Stimulated activated CD4-positive, alpha-beta T cell treated with anti-CD3 and anti-CD28 coated beads, Interleukin-12 subunit alpha, Interleukin-12 subunit beta, amount 100 ng/mL, for 48 hours (primary cell): ENCODE data around the gene FOXK2.

Experiments used
- DNase-seq, 3 donors: peaks; one replicate each; pipeline ENCODE4 v3.0.0-alpha.2; 2020; ENCODE audit warnings: low read depth in 2 of 3, low spot score in 1 of 3

FOXK2 gene

GRCh38 chr17:82518826-82519810 is at the start of gene FOXK2:
Gene FOXK2, plus strand, starts transcription at chr17:82519732. Its CDS starts 157 bp downstream, at chr17:82519889.
- peak; percentile 89 to 92 (median 90) for DNase-seq

GRCh38 chr17:82470065-82470464 is 49.5 kb upstream of the FOXK2 start:
- no peak for DNase-seq

- no peak for DNase-seq
These were observed 45.1 kb upstream of the FOXK2 start for GRCh38 chr17:82474223-82475010.

- DNase-seq = no peak
These were observed 44.1 kb upstream of the FOXK2 start for GRCh38 chr17:82475458-82475857.

- DNase-seq = no peak
These were observed 41.6 kb upstream of the FOXK2 start for GRCh38 chr17:82477934-82478333.

- no peak for DNase-seq
These were observed 39.9 kb upstream of the FOXK2 start for GRCh38 chr17:82479602-82480001.

- no peak for DNase-seq
These were observed 39.2 kb upstream of the FOXK2 start for GRCh38 chr17:82480318-82480717.

- DNase-seq = no peak
These were observed 36.3 kb upstream of the FOXK2 start for GRCh38 chr17:82483204-82483660.

- DNase-seq = no peak
These were observed 35.7 kb upstream of the FOXK2 start for GRCh38 chr17:82483836-82484235.

GRCh38 chr17:82486231-82487094 is 33.1 kb upstream of the FOXK2 start:
- DNase-seq = no peak

- no peak for DNase-seq
These were observed 31.6 kb upstream of the FOXK2 start for GRCh38 chr17:82487910-82488309.

- DNase-seq = no peak
These were observed 30.4 kb upstream of the FOXK2 start for GRCh38 chr17:82489117-82489516.

GRCh38 chr17:82489851-82490511 is 29.6 kb upstream of the FOXK2 start:
- no peak for DNase-seq

GRCh38 chr17:82490512-82491195 is 28.9 kb upstream of the FOXK2 start:
- DNase-seq = no peak

GRCh38 chr17:82491196-82491530 is 28.4 kb upstream of the FOXK2 start:
- no peak for DNase-seq

- no peak for DNase-seq
These were observed 28.0 kb upstream of the FOXK2 start for GRCh38 chr17:82491533-82491932.

- no peak for DNase-seq
These were observed 26.8 kb upstream of the FOXK2 start for GRCh38 chr17:82492643-82493225.

GRCh38 chr17:82493226-82493781 is 26.2 kb upstream of the FOXK2 start:
- DNase-seq = no peak
